ENCODE data around the gene TSEN2. TPM values are rescaled to one million over a fixed set of nuclear protein-coding genes. Genes with fewer than 3 reads are reported as not detected.
A peak's percentile ranks its signal among the peaks of the same experiment; 100 is the strongest.

The TSEN2 gene
- total and polyA plus RNA-seq, 2 of the 13 experiments (the other 11 are each of a cell fraction or from before 2014, with no cell fraction given), result 11.0 to 17.3 TPM

DNA sequence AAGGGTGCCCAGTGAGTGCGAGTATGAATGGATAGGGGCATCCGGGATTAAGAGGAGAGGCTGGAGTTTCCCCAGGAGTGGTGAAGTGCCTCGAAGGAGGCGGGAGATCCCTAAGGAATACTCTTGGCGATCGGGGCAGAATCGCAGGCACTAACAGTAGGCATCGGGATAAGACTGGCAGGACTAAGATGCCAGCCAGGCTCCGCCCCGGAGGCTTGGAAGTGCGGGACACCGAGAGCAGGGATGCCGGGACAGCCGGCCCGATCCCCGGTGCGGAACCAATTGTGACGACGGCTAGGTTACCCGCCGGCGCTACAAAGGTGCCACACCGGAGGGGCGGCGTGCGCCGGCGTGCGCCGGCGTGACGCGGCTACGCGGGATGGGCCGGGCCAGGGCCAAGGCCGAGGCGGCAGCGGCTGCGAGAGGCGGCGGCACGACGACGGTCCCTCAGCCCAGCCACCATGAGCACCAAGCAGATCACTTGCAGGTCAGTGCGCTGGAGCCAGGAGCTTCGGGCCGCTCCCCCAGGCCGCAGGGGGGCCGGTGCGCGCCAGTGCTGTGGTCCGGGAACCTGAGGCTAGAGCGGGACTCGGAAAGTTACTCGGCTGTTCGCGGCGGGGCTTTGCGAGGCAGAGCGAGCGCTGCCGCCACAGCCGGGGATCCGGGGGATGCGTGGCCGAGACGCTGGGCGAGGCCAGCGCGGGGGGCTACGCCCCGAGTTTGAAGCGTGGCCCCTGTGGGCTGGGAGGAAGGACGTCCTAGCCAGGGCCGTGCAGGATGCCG, 72.6 kb downstream of the TSEN2 start, which contains the start of gene MKRN2 (continued):
- TF ChIP-seq, protein P1, sequence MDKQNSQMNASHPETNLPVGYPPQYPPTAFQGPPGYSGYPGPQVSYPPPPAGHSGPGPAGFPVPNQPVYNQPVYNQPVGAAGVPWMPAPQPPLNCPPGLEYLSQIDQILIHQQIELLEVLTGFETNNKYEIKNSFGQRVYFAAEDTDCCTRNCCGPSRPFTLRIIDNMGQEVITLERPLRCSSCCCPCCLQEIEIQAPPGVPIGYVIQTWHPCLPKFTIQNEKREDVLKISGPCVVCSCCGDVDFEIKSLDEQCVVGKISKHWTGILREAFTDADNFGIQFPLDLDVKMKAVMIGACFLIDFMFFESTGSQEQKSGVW (CRISPR knock-in tag; IDR thresholded peaks at IDR 0.05; ENCODE audit: borderline replicate concordance), result no peak
- TF ChIP-seq MAFF (IDR thresholded peaks at IDR 0.05; ENCODE audit: low read depth, low read length), result no peak
- 0 out of 2 replicates have a peak, but pooled peaks have one; percentile 13 for TF ChIP-seq ZNF292 (CRISPR knock-in tag; IDR thresholded peaks at IDR 0.05; ENCODE audit: borderline replicate concordance, low read depth)
- TF ChIP-seq ZNF317 (CRISPR knock-in tag; IDR thresholded peaks at IDR 0.05), result peak; percentile 52; the same call in 1 of the 2 replicates
- peak; percentile 77 for TF ChIP-seq MAZ (IDR thresholded peaks at IDR 0.05; ENCODE audit: borderline replicate concordance, low read depth, low read length)
- peak; percentile 80 for TF ChIP-seq MAZ (CRISPR knock-in tag; IDR thresholded peaks at IDR 0.05; ENCODE audit: low read depth)
- peak; percentile 83; the same call in 1 of the 2 replicates for TF ChIP-seq KAT7 (CRISPR knock-in tag; IDR thresholded peaks at IDR 0.05; ENCODE audit: borderline replicate concordance)
- no peak for TF ChIP-seq ATF7 (IDR thresholded peaks at IDR 0.05)
- TF ChIP-seq ATF7 (CRISPR knock-in tag; IDR thresholded peaks at IDR 0.05), result no peak
- no peak for TF ChIP-seq ZMYM2 (CRISPR knock-in tag; IDR thresholded peaks at IDR 0.05)
- TF ChIP-seq TMF1 (CRISPR knock-in tag; IDR thresholded peaks at IDR 0.05; ENCODE audit: low read depth), result 0 out of 2 replicates have a peak, but pooled peaks have one; percentile 82
- no peak for TF ChIP-seq CENPX (CRISPR knock-in tag; IDR thresholded peaks at IDR 0.05)
- no peak for TF ChIP-seq NCOA5 (CRISPR knock-in tag; IDR thresholded peaks at IDR 0.05)
- peak; percentile 87 for TF ChIP-seq XRCC5 (optimal IDR thresholded peaks at IDR 0.05; ENCODE audit: low read length)
- no peak for TF ChIP-seq KDM4B (CRISPR knock-in tag; IDR thresholded peaks at IDR 0.05)
- TF ChIP-seq KLF13 (CRISPR knock-in tag; IDR thresholded peaks at IDR 0.05), result no peak
- TF ChIP-seq, protein P2, sequence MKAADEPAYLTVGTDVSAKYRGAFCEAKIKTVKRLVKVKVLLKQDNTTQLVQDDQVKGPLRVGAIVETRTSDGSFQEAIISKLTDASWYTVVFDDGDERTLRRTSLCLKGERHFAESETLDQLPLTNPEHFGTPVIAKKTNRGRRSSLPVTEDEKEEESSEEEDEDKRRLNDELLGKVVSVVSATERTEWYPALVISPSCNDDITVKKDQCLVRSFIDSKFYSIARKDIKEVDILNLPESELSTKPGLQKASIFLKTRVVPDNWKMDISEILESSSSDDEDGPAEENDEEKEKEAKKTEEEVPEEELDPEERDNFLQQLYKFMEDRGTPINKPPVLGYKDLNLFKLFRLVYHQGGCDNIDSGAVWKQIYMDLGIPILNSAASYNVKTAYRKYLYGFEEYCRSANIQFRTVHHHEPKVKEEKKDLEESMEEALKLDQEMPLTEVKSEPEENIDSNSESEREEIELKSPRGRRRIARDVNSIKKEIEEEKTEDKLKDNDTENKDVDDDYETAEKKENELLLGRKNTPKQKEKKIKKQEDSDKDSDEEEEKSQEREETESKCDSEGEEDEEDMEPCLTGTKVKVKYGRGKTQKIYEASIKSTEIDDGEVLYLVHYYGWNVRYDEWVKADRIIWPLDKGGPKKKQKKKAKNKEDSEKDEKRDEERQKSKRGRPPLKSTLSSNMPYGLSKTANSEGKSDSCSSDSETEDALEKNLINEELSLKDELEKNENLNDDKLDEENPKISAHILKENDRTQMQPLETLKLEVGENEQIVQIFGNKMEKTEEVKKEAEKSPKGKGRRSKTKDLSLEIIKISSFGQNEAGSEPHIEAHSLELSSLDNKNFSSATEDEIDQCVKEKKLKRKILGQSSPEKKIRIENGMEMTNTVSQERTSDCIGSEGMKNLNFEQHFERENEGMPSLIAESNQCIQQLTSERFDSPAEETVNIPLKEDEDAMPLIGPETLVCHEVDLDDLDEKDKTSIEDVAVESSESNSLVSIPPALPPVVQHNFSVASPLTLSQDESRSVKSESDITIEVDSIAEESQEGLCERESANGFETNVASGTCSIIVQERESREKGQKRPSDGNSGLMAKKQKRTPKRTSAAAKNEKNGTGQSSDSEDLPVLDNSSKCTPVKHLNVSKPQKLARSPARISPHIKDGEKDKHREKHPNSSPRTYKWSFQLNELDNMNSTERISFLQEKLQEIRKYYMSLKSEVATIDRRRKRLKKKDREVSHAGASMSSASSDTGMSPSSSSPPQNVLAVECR (CRISPR knock-in tag; IDR thresholded peaks at IDR 0.05; ENCODE audit: borderline replicate concordance), result peak; percentile 88; the same call in 1 of the 2 replicates
- no peak for TF ChIP-seq ZNF589 (CRISPR knock-in tag; conservative IDR thresholded peaks at IDR 0.05)
- peak; percentile 91 for TF ChIP-seq SAP130 (CRISPR knock-in tag; IDR thresholded peaks at IDR 0.05; ENCODE audit: low read depth)
- no peak for TF ChIP-seq ZNF136 (CRISPR knock-in tag; IDR thresholded peaks at IDR 0.05; ENCODE audit: low read depth)
- TF ChIP-seq, protein P3, sequence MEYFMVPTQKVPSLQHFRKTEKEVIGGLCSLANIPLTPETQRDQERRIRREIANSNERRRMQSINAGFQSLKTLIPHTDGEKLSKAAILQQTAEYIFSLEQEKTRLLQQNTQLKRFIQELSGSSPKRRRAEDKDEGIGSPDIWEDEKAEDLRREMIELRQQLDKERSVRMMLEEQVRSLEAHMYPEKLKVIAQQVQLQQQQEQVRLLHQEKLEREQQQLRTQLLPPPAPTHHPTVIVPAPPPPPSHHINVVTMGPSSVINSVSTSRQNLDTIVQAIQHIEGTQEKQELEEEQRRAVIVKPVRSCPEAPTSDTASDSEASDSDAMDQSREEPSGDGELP (IDR thresholded peaks at IDR 0.05; ENCODE audit: borderline replicate concordance, low read depth), result peak; percentile 12; the same call in 1 of the 2 replicates
- no peak for TF ChIP-seq ESRRA (CRISPR knock-in tag; IDR thresholded peaks at IDR 0.05; ENCODE audit: low read depth)
- TF ChIP-seq RCOR2 (CRISPR knock-in tag; IDR thresholded peaks at IDR 0.05), result no peak
- TF ChIP-seq TAF1 (CRISPR knock-in tag; IDR thresholded peaks at IDR 0.05), result peak; percentile 96
- TF ChIP-seq, protein P4, sequence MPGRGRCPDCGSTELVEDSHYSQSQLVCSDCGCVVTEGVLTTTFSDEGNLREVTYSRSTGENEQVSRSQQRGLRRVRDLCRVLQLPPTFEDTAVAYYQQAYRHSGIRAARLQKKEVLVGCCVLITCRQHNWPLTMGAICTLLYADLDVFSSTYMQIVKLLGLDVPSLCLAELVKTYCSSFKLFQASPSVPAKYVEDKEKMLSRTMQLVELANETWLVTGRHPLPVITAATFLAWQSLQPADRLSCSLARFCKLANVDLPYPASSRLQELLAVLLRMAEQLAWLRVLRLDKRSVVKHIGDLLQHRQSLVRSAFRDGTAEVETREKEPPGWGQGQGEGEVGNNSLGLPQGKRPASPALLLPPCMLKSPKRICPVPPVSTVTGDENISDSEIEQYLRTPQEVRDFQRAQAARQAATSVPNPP (CRISPR knock-in tag; IDR thresholded peaks at IDR 0.05), result no peak
